OCI-LY3 (cell line): Measurements from ENCODE around the gene C1D.

ENCODE experiments used
- CTCF ChIP-seq: fragments of 200-600, 300-600 bp; sonication (generic); IDR thresholded peaks from 2 replicates; pipeline ENCODE4 v1.5.1; 2014; ENCODE audit warnings: antibody characterized with exemption, low read length, low read depth
- EZH2phosphoT487 ChIP-seq: fragments of 200-600 bp; shearing (Covaris generic); IDR thresholded peaks from 2 replicates; pipeline ENCODE4 v1.6.1; 2018; ENCODE audit warnings: antibody characterized with exemption, mixed run types, low read depth

DNA sequence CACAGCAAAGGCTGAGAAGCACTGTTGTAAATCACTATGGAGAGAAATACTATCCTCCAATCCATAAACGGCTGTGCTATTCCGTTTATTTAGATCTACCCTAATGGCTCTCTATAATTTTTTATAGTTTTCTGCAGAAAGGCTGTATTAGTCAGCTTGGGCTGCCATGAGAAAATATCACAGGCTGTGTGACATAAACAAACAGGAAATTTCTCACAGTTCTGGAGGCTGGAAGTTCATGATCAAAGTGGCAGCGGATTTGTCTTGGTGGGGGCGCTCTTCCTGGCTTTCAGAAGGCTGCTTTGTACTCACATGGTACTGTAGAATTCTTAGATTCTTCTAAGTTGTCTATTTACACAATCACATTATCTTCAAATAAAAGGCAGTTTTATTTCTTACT is 44.1 kb downstream of the C1D start:
- TF ChIP-seq CTCF (no peak), EZH2phosphoT487 (no peak)
